AG04449 (cell line): ENCODE measurements around the gene PLA2G4B.

ENCODE experiments used
- CTCF ChIA-PET: fragments of 350-600 bp; formaldehyde crosslinking; extraction: SDS; loops from one replicate; lab custom pipeline; 2021; ENCODE audit warnings: antibody characterized with exemption; lab: Yijun Ruan, JAX
- POLR2A ChIA-PET: fragments of 400-600, 350-600 bp; formaldehyde crosslinking; extraction: SDS; loops from one replicate; lab custom pipeline; 2020; ENCODE audit warnings: antibody characterized with exemption, inconsistent platforms; lab: Yijun Ruan, JAX
- DNase-seq: peaks from one replicate; pipeline ENCODE4 v3.0.0-alpha.2; 2010; ENCODE audit warnings: low read depth, low spot score
- H3K4me3 ChIP-seq: 2 replicates; pipeline ENCODE4 v1.5.1; 2011; ENCODE audit warnings: low read depth, mild to moderate bottlenecking, control low read depth, low read length
- CTCF ChIP-seq: IDR thresholded peaks from one replicate; pipeline ENCODE4 v1.5.1; 2011; ENCODE audit warnings: mild to moderate bottlenecking, moderate library complexity, low read length, control low read depth, inconsistent platforms; ENCODE audit not compliant: insufficient read depth; ENCODE audit errors: missing control alignments

The PLA2G4B gene

GRCh38 chr15:41848631-41849030 is 10.0 kb downstream of the PLA2G4B start:
- no peak overlapping the region for H3K4me3 ChIP-seq
- ChIA-PET CTCF (no interaction called here), POLR2A (no interaction called here)
- DNase-seq: no peak
- TF ChIP-seq CTCF: no peak

GRCh38 chr15:41849204-41849603 is 10.6 kb downstream of the PLA2G4B start:
- DNase-seq: no peak
- no peak for TF ChIP-seq CTCF
- no peak overlapping the region for H3K4me3 ChIP-seq
- POLR2A ChIA-PET: no interaction called here
- CTCF ChIA-PET: no interaction called here

GRCh38 chr15:41849861-41850260 is 11.2 kb downstream of the PLA2G4B start:
- POLR2A ChIA-PET: no interaction called here
- CTCF ChIA-PET: no interaction called here
- no peak for DNase-seq
- TF ChIP-seq CTCF: no peak
- no peak overlapping the region for H3K4me3 ChIP-seq

- DNase-seq: no peak
- CTCF ChIA-PET: interaction anchor here (1.0 kb wide), 1 partner anchor 206 kb away, joined by 3 read pairs; no protein-coding TSS in a partner anchor
- TF ChIP-seq CTCF: no peak
- POLR2A ChIA-PET: no interaction called here
- no peak overlapping the region for H3K4me3 ChIP-seq
Measured at GRCh38 chr15:41850482-41851166, 12.0 kb downstream of the PLA2G4B start.

- POLR2A ChIA-PET: no interaction called here
- H3K4me3 ChIP-seq: no peak overlapping the region
- TF ChIP-seq CTCF: no peak
- CTCF ChIA-PET: interaction anchor here (1.0 kb wide), 1 partner anchor 205 kb away, joined by 3 read pairs; no protein-coding TSS in a partner anchor
- DNase-seq: no peak
Measured at GRCh38 chr15:41851167-41851523, 12.5 kb downstream of the PLA2G4B start.

- H3K4me3 ChIP-seq: no peak overlapping the region
- POLR2A ChIA-PET: no interaction called here
- CTCF ChIA-PET: interaction anchor here (1.2 kb wide), 1 partner anchor 53 kb away, joined by 3 read pairs; no protein-coding TSS in a partner anchor
- TF ChIP-seq CTCF: no peak
- no peak for DNase-seq
Measured at GRCh38 chr15:41851755-41852370, 13.2 kb downstream of the PLA2G4B start.
